ENCODE results near the gene SLC25A47.

SLC25A47 gene

GRCh38 chr14:100374270-100374669 lies 51.1 kb downstream of the SLC25A47 start:
- Histone ChIP-seq H3K4me1 (ENCODE audit: control insufficient read depth in 1 of 2, insufficient read depth in 2 of 2, low read length in 2 of 2) (peaks cover 5 to 19% of the 10 kb centered on the region in 2 experiments), H4K12ac (ENCODE audit: low read depth, low read length) (no peak overlapping the region), H3K79me2 (ENCODE audit: control insufficient read depth, insufficient read depth, low read length, poor library complexity) (peaks cover 4% of the 10 kb centered on the region), H2BK120ac (ENCODE audit: insufficient read depth, low read length, poor library complexity) (no peak overlapping the region), H3K9me3 (ENCODE audit: insufficient read depth, low read depth, low read length) (no peaks in the 10 kb centered on the region), H3K36me3 (ENCODE audit: control insufficient read depth in 1 of 2, insufficient read depth in 2 of 2, low read length in 2 of 2) (no peaks in the 10 kb centered on the region), H3K27ac (ENCODE audit: low read depth, low read length) (no peak overlapping the region), H3K27me3 (ENCODE audit: insufficient read depth, low read length) (no peaks in the 10 kb centered on the region), H2BK12ac (ENCODE audit: low read length) (no peak overlapping the region), H4K8ac (ENCODE audit: low read depth, low read length) (no peak overlapping the region), H3K9ac (ENCODE audit: low read length) (no peak overlapping the region), H3K4me2 (ENCODE audit: low read length) (no peak overlapping the region), H3K4me3 (ENCODE audit: low read depth, low read length) (no peak overlapping the region), H3K79me1 (ENCODE audit: low read length) (peaks cover 6% of the 10 kb centered on the region), H4K91ac (ENCODE audit: low read depth, low read length) (no peak overlapping the region), H2BK5ac (ENCODE audit: low read depth, low read length, poor library complexity) (no peak overlapping the region), H3K14ac (ENCODE audit: low read length) (no peak overlapping the region), H3K23ac (ENCODE audit: low read length) (no peak overlapping the region), H3K18ac (ENCODE audit: low read length) (no peak overlapping the region), H2AFZ (ENCODE audit: insufficient read depth, low read length, poor library complexity) (no peak overlapping the region), H3K4ac (ENCODE audit: low read depth, low read length) (no peak overlapping the region), H2AK5ac (ENCODE audit: low read length) (no peak overlapping the region)
- WGBS (ENCODE audit: extremely low coverage, insufficient coverage, insufficient read length), result no CpG with 5 or more reads among the region's 2 CpGs
- no peak for DNase-seq

- Histone ChIP-seq H3K4me2 (ENCODE audit: low read length) (peak overlapping the region; percentile 91), H3K9me3 (ENCODE audit: insufficient read depth, low read depth, low read length) (no peaks in the 10 kb centered on the region), H2BK12ac (ENCODE audit: low read length) (no peak overlapping the region), H3K27ac (ENCODE audit: low read depth, low read length) (no peak overlapping the region), H3K79me2 (ENCODE audit: control insufficient read depth, insufficient read depth, low read length, poor library complexity) (peaks cover 4% of the 10 kb centered on the region), H2BK5ac (ENCODE audit: low read depth, low read length, poor library complexity) (no peak overlapping the region), H3K79me1 (ENCODE audit: low read length) (peaks cover 6% of the 10 kb centered on the region), H3K4ac (ENCODE audit: low read depth, low read length) (no peak overlapping the region), H2AFZ (ENCODE audit: insufficient read depth, low read length, poor library complexity) (no peak overlapping the region), H4K8ac (ENCODE audit: low read depth, low read length) (no peak overlapping the region), H3K9ac (ENCODE audit: low read length) (no peak overlapping the region), H3K36me3 (ENCODE audit: control insufficient read depth in 1 of 2, insufficient read depth in 2 of 2, low read length in 2 of 2) (no peaks in the 10 kb centered on the region), H3K14ac (ENCODE audit: low read length) (no peak overlapping the region), H2BK120ac (ENCODE audit: insufficient read depth, low read length, poor library complexity) (no peak overlapping the region), H2AK5ac (ENCODE audit: low read length) (no peak overlapping the region), H3K27me3 (ENCODE audit: insufficient read depth, low read length) (no peaks in the 10 kb centered on the region), H3K23ac (ENCODE audit: low read length) (no peak overlapping the region), H4K12ac (ENCODE audit: low read depth, low read length) (no peak overlapping the region), H3K4me3 (ENCODE audit: low read depth, low read length) (no peak overlapping the region), H4K91ac (ENCODE audit: low read depth, low read length) (no peak overlapping the region), H3K4me1 (ENCODE audit: control insufficient read depth in 1 of 2, insufficient read depth in 2 of 2, low read length in 2 of 2) (peaks cover 5 to 19% of the 10 kb centered on the region in 2 experiments), H3K18ac (ENCODE audit: low read length) (no peak overlapping the region)
- no CpG with 5 or more reads among the region's 8 CpGs for WGBS (ENCODE audit: extremely low coverage, insufficient coverage, insufficient read length)
- DNase-seq, result no peak
Measured at GRCh38 chr14:100374876-100375265, 51.7 kb downstream of the SLC25A47 start.

- Histone ChIP-seq H3K4ac (ENCODE audit: low read depth, low read length) (peak overlapping the region; percentile 61), H3K79me2 (ENCODE audit: control insufficient read depth, insufficient read depth, low read length, poor library complexity) (peaks cover 4% of the 10 kb centered on the region), H3K9me3 (ENCODE audit: insufficient read depth, low read depth, low read length) (no peaks in the 10 kb centered on the region), H3K4me2 (ENCODE audit: low read length) (peak overlapping the region; percentile 91), H4K12ac (ENCODE audit: low read depth, low read length) (peak overlapping the region; percentile 56), H3K27ac (ENCODE audit: low read depth, low read length) (peak overlapping the region; percentile 22), H3K18ac (ENCODE audit: low read length) (peak overlapping the region; percentile 57), H3K79me1 (ENCODE audit: low read length) (peaks cover 6% of the 10 kb centered on the region), H3K36me3 (ENCODE audit: control insufficient read depth in 1 of 2, insufficient read depth in 2 of 2, low read length in 2 of 2) (no peaks in the 10 kb centered on the region), H3K14ac (ENCODE audit: low read length) (peak overlapping the region; percentile 12), H2AK5ac (ENCODE audit: low read length) (no peak overlapping the region), H3K23ac (ENCODE audit: low read length) (no peak overlapping the region), H3K4me3 (ENCODE audit: low read depth, low read length) (peak overlapping the region; percentile 80), H4K91ac (ENCODE audit: low read depth, low read length) (peak overlapping the region; percentile 62), H4K8ac (ENCODE audit: low read depth, low read length) (peak overlapping the region; percentile 71), H2BK12ac (ENCODE audit: low read length) (no peak overlapping the region), H3K9ac (ENCODE audit: low read length) (peak overlapping the region; percentile 28), H3K27me3 (ENCODE audit: insufficient read depth, low read length) (no peaks in the 10 kb centered on the region), H2BK5ac (ENCODE audit: low read depth, low read length, poor library complexity) (peak overlapping the region; percentile 45), H2AFZ (ENCODE audit: insufficient read depth, low read length, poor library complexity) (peak overlapping the region; percentile 27), H2BK120ac (ENCODE audit: insufficient read depth, low read length, poor library complexity) (peak overlapping the region; percentile 30), H3K4me1 (ENCODE audit: control insufficient read depth in 1 of 2, insufficient read depth in 2 of 2, low read length in 2 of 2) (peaks cover 5 to 19% of the 10 kb centered on the region in 2 experiments)
- WGBS (ENCODE audit: extremely low coverage, insufficient coverage, insufficient read length), result no CpG with 5 or more reads among the region's 17 CpGs
- peak in 1 of 2 donors; percentile 49 for DNase-seq
Measured at GRCh38 chr14:100375266-100375962, 52.3 kb downstream of the SLC25A47 start.

- peaks cover 4% of the 10 kb centered on the region for H3K79me2 ChIP-seq (ENCODE audit: control insufficient read depth, insufficient read depth, low read length, poor library complexity)
- H4K91ac ChIP-seq (ENCODE audit: low read depth, low read length), result peak within 1 kb of the TSS; percentile 62
- no peak within 1 kb of the TSS for H2AK5ac ChIP-seq (ENCODE audit: low read length)
- peak within 1 kb of the TSS; percentile 56 for H4K12ac ChIP-seq (ENCODE audit: low read depth, low read length)
- peak within 1 kb of the TSS; percentile 57 for H3K18ac ChIP-seq (ENCODE audit: low read length)
- peak; percentile 95 to 98 for DNase-seq
- peak within 1 kb of the TSS; percentile 12 for H3K14ac ChIP-seq (ENCODE audit: low read length)
- H3K4me2 ChIP-seq (ENCODE audit: low read length), result peak within 1 kb of the TSS; percentile 91
- peaks cover 5 to 19% of the 10 kb centered on the region in 2 experiments for H3K4me1 ChIP-seq (ENCODE audit: control insufficient read depth in 1 of 2, insufficient read depth in 2 of 2, low read length in 2 of 2)
- peak within 1 kb of the TSS; percentile 82 for H3K4me3 ChIP-seq (ENCODE audit: low read depth, low read length)
- H3K27me3 ChIP-seq (ENCODE audit: insufficient read depth, low read length), result no peaks in the 10 kb centered on the region
- no peak within 1 kb of the TSS for H2BK12ac ChIP-seq (ENCODE audit: low read length)
- peak within 1 kb of the TSS; percentile 45 for H2BK5ac ChIP-seq (ENCODE audit: low read depth, low read length, poor library complexity)
- H2BK120ac ChIP-seq (ENCODE audit: insufficient read depth, low read length, poor library complexity), result peak within 1 kb of the TSS; percentile 30
- H3K23ac ChIP-seq (ENCODE audit: low read length), result no peak within 1 kb of the TSS
- H3K36me3 ChIP-seq (ENCODE audit: control insufficient read depth in 1 of 2, insufficient read depth in 2 of 2, low read length in 2 of 2), result no peaks in the 10 kb centered on the region
- no peaks in the 10 kb centered on the region for H3K9me3 ChIP-seq (ENCODE audit: insufficient read depth, low read depth, low read length)
- H3K79me1 ChIP-seq (ENCODE audit: low read length), result peaks cover 6% of the 10 kb centered on the region
- H2AFZ ChIP-seq (ENCODE audit: insufficient read depth, low read length, poor library complexity), result peak within 1 kb of the TSS; percentile 43
- no CpG with 5 or more reads among the region's 74 CpGs for WGBS (ENCODE audit: extremely low coverage, insufficient coverage, insufficient read length)
- peak within 1 kb of the TSS; percentile 64 for H3K27ac ChIP-seq (ENCODE audit: low read depth, low read length)
- H3K4ac ChIP-seq (ENCODE audit: low read depth, low read length), result peak within 1 kb of the TSS; percentile 61
- H3K9ac ChIP-seq (ENCODE audit: low read length), result peak within 1 kb of the TSS; percentile 42
- H4K8ac ChIP-seq (ENCODE audit: low read depth, low read length), result peak within 1 kb of the TSS; percentile 71
Measured at GRCh38 chr14:100375963-100376735, 53.0 kb downstream of the SLC25A47 start, which contains the start of gene WDR25. TSS of gene WDR25 (plus strand) at chr14:100376485.

All from trophoblast cell (in vitro differentiated cells and primary cell).